ENCODE data around the gene NAGLU. TPM values are rescaled to one million over a fixed set of nuclear protein-coding genes. Genes with fewer than 3 reads are reported as not detected.
"Not testable (repeated sequence)": the region's sequence is repeated elsewhere in the genome, so short reads cannot be mapped to it uniquely, and the experiment has no call there.

NAGLU gene
- total RNA-seq, 3 donors from 2014 or later: 42.9 to 101 (median 48.4) TPM

- TF ChIP-seq CTCF (IDR thresholded peaks at IDR 0.05): no peak
- TF ChIP-seq POLR2A (IDR thresholded peaks at IDR 0.05): no peak
- TF ChIP-seq POLR2AphosphoS5 (IDR thresholded peaks at IDR 0.05): no peak
These were observed 8.8 kb downstream of the NAGLU start for GRCh38 chr17:42544874-42545283.

GRCh38 chr17:42545755-42546505, 9.9 kb downstream of the NAGLU start:
- H3K36me3 ChIP-seq; H3K4me1 ChIP-seq; intact Hi-C loops (cut with DNase I; ENCODE audit: low total_unique reads): not testable (repeated sequence)

More at GRCh38 chr17:42544874-42545283, 8.8 kb downstream of the NAGLU start:
- intact Hi-C loops (cut with DNase I; ENCODE audit: low total_unique reads): no loop called here
- Histone ChIP-seq H3K9me3 (no peaks in the 10 kb centered on the region), H3K27ac (no peak overlapping the region), H3K36me3 (no peaks in the 10 kb centered on the region), H3K4me3 (no peak overlapping the region), H3K27me3 (no peaks in the 10 kb centered on the region), H3K4me1 (no peaks in the 10 kb centered on the region)
- no peak for DNase-seq (ENCODE audit: low spot score in 2 of 2)

GRCh38 chr17:42547001-42547461, 11.0 kb downstream of the NAGLU start:
- H3K4me3 ChIP-seq: no peak overlapping the region
- no peak for DNase-seq (ENCODE audit: low spot score in 2 of 2)
- H3K27me3 ChIP-seq: no peaks in the 10 kb centered on the region
- H3K36me3 ChIP-seq: no peaks in the 10 kb centered on the region
- H3K9me3 ChIP-seq: no peaks in the 10 kb centered on the region
- H3K27ac ChIP-seq: peak overlapping the region in 1 of 2 donors; percentile 22
- TF ChIP-seq POLR2AphosphoS5 (IDR thresholded peaks at IDR 0.05): no peak
- no peak for TF ChIP-seq CTCF (IDR thresholded peaks at IDR 0.05)
- no peak for TF ChIP-seq POLR2A (IDR thresholded peaks at IDR 0.05)
- H3K4me1 ChIP-seq: no peaks in the 10 kb centered on the region
- intact Hi-C loops (cut with DNase I; ENCODE audit: low total_unique reads): no loop called here

More at GRCh38 chr17:42545755-42546505, 9.9 kb downstream of the NAGLU start:
- H3K9me3 ChIP-seq; H3K27me3 ChIP-seq; DNase-seq (ENCODE audit: low spot score in 2 of 2); H3K4me3 ChIP-seq: not testable (repeated sequence)
- H3K27ac ChIP-seq: peak overlapping the region in 1 of 2 donors; percentile 22

- Histone ChIP-seq H3K27me3 (no peaks in the 10 kb centered on the region), H3K27ac (no peak overlapping the region), H3K4me1 (no peaks in the 10 kb centered on the region), H3K4me3 (peak overlapping the region in 1 of 3 donors; percentile 67), H3K36me3 (no peaks in the 10 kb centered on the region), H3K9me3 (no peaks in the 10 kb centered on the region)
- TF ChIP-seq CTCF (IDR thresholded peaks at IDR 0.05) (no peak), POLR2AphosphoS5 (IDR thresholded peaks at IDR 0.05) (no peak), POLR2A (IDR thresholded peaks at IDR 0.05) (no peak)
- intact Hi-C loops (cut with DNase I; ENCODE audit: low total_unique reads): no loop called here
- no peak for DNase-seq (ENCODE audit: low spot score in 2 of 2)
These were observed 11.6 kb downstream of the NAGLU start for GRCh38 chr17:42547698-42548069.

GRCh38 chr17:42548070-42548837, 12.2 kb downstream of the NAGLU start:
- DNase-seq (ENCODE audit: low spot score in 2 of 2): peak; percentile 75 to 83
- Histone ChIP-seq H3K4me3 (peak overlapping the region in 2 of 3 donors; percentile 48 to 67), H3K27ac (peak overlapping the region in 1 of 2 donors; percentile 3), H3K36me3 (no peaks in the 10 kb centered on the region), H3K4me1 (peaks cover 0 to 1% of the 10 kb centered on the region in 2 donors), H3K9me3 (no peaks in the 10 kb centered on the region), H3K27me3 (no peaks in the 10 kb centered on the region)
- TF ChIP-seq POLR2A (IDR thresholded peaks at IDR 0.05): no peak
- TF ChIP-seq CTCF (IDR thresholded peaks at IDR 0.05): peak; percentile 12 to 42 (median 33)
- intact Hi-C loops (cut with DNase I; ENCODE audit: low total_unique reads): no loop called here
